GM21381 (cell line): ENCODE results near the gene ZNF804A.

Experiments used
- ATAC-seq: cut with Tn5 transposase; IDR thresholded peaks from one replicate; pipeline ENCODE4 v1.9.1; 2021; ENCODE audit warnings: mild to moderate bottlenecking, moderate library complexity; ENCODE audit not compliant: unreplicated experiment

The ZNF804A gene

GRCh38 chr2:184610891-184611290, 12.6 kb downstream of the ZNF804A start:
- no peak for ATAC-seq

GRCh38 chr2:184611361-184612085, 13.2 kb downstream of the ZNF804A start:
- no peak for ATAC-seq

GRCh38 chr2:184620367-184620766, 22.0 kb downstream of the ZNF804A start:
- ATAC-seq, result no peak

GRCh38 chr2:184624311-184624710, 26.0 kb downstream of the ZNF804A start:
- ATAC-seq, result no peak

GRCh38 chr2:184628051-184628450, 29.7 kb downstream of the ZNF804A start:
- no peak for ATAC-seq

GRCh38 chr2:184633726-184634125, 35.4 kb downstream of the ZNF804A start:
- ATAC-seq, result no peak

- no peak for ATAC-seq
Observed at GRCh38 chr2:184637781-184638180, 39.5 kb downstream of the ZNF804A start.

GRCh38 chr2:184644685-184645084, 46.4 kb downstream of the ZNF804A start:
- ATAC-seq, result no peak

- ATAC-seq, result no peak
Observed at GRCh38 chr2:184646177-184646576, 47.8 kb downstream of the ZNF804A start.

GRCh38 chr2:184646593-184646992, 48.3 kb downstream of the ZNF804A start:
- ATAC-seq, result no peak

GRCh38 chr2:184654945-184655344, 56.6 kb downstream of the ZNF804A start:
- ATAC-seq, result no peak

GRCh38 chr2:184677171-184677570, 78.8 kb downstream of the ZNF804A start:
- ATAC-seq, result no peak

- ATAC-seq, result no peak
Observed at GRCh38 chr2:184679219-184680018, 81.1 kb downstream of the ZNF804A start.

GRCh38 chr2:184680825-184681224, 82.5 kb downstream of the ZNF804A start:
- ATAC-seq, result no peak

- no peak for ATAC-seq
Observed at GRCh38 chr2:184681642-184682321, 83.5 kb downstream of the ZNF804A start.

GRCh38 chr2:184683911-184684310, 85.6 kb downstream of the ZNF804A start:
- no peak for ATAC-seq

- no peak for ATAC-seq
Observed at GRCh38 chr2:184685999-184686841, 87.9 kb downstream of the ZNF804A start.

- no peak for ATAC-seq
Observed at GRCh38 chr2:184689638-184690037, 91.3 kb downstream of the ZNF804A start.

- no peak for ATAC-seq
Observed at GRCh38 chr2:184692141-184692734, 93.9 kb downstream of the ZNF804A start.

- ATAC-seq, result no peak
Observed at GRCh38 chr2:184696644-184697043, 98.3 kb downstream of the ZNF804A start.
